Measurements from ENCODE around the gene XPO4. TPM values are rescaled to one million over a fixed set of nuclear protein-coding genes. Genes with fewer than 3 reads are reported as not detected.

The XPO4 gene
- total and polyA plus RNA-seq, 2 of the 13 experiments (the other 11 are each of a cell fraction or from before 2014, with no cell fraction given): 8.4 to 24.8 TPM

- no peak for FAIRE-seq
- H3K27me3 ChIP-seq (ENCODE audit: control insufficient read depth in 1 of 2, insufficient read depth in 2 of 2, low read length in 2 of 2): no peaks in the 10 kb centered on the region
- no peak overlapping the region for H2AFZ ChIP-seq (ENCODE audit: low read length)
- no peak for ATAC-seq
- ChIA-PET POLR2A (no interaction called here), CTCF (ENCODE audit: low intra/inter-chr PET ratio, low total read pairs) (no interaction called here)
- no TSS peak for BruUV-seq (replicated peaks)
- H3K4me1 ChIP-seq (ENCODE audit: insufficient read depth, low read length): no peaks in the 10 kb centered on the region
- H3K4me3 ChIP-seq (replicated peaks in 1 of 3; ENCODE audit: insufficient read depth in 1 of 3, low read depth in 2 of 3, low read length in 3 of 3): no peak overlapping the region
- no peak for TF ChIP-seq SNAI1 (CRISPR knock-in tag; IDR thresholded peaks at IDR 0.05; ENCODE audit: borderline replicate concordance)
- no peak for TF ChIP-seq ZNF709 (CRISPR knock-in tag; IDR thresholded peaks at IDR 0.05)
- TF ChIP-seq FOXP1 (IDR thresholded peaks at IDR 0.05): no peak
- TF ChIP-seq FOXP1 (CRISPR knock-in tag; IDR thresholded peaks at IDR 0.05): no peak
- no peak for TF ChIP-seq ARID2 (CRISPR knock-in tag; IDR thresholded peaks at IDR 0.05; ENCODE audit: borderline replicate concordance)
- TF ChIP-seq KDM1A (CRISPR knock-in tag; IDR thresholded peaks at IDR 0.05): no peak
- TF ChIP-seq RBM22 (optimal IDR thresholded peaks at IDR 0.05; ENCODE audit: low read length): no peak
- no peak for TF ChIP-seq PHF21A (CRISPR knock-in tag; IDR thresholded peaks at IDR 0.05)
- TF ChIP-seq ZBTB38 (CRISPR knock-in tag; IDR thresholded peaks at IDR 0.05): no peak
- TF ChIP-seq ZNF552 (CRISPR knock-in tag; IDR thresholded peaks at IDR 0.05; ENCODE audit: borderline replicate concordance): no peak
- no peak for TF ChIP-seq ZBTB8A (CRISPR knock-in tag; IDR thresholded peaks at IDR 0.05; ENCODE audit: borderline replicate concordance, low read depth)
- no peak for TF ChIP-seq ZNF776 (CRISPR knock-in tag; IDR thresholded peaks at IDR 0.05)
- no peak for TF ChIP-seq FUBP1 (CRISPR knock-in tag; IDR thresholded peaks at IDR 0.05; ENCODE audit: borderline replicate concordance)
- no peak for TF ChIP-seq ZNF207 (IDR thresholded peaks at IDR 0.05; ENCODE audit: borderline replicate concordance)
- TF ChIP-seq, protein P1, sequence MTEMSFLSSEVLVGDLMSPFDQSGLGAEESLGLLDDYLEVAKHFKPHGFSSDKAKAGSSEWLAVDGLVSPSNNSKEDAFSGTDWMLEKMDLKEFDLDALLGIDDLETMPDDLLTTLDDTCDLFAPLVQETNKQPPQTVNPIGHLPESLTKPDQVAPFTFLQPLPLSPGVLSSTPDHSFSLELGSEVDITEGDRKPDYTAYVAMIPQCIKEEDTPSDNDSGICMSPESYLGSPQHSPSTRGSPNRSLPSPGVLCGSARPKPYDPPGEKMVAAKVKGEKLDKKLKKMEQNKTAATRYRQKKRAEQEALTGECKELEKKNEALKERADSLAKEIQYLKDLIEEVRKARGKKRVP (CRISPR knock-in tag; IDR thresholded peaks at IDR 0.05): no peak
- TF ChIP-seq ZNF34 (CRISPR knock-in tag; IDR thresholded peaks at IDR 0.05; ENCODE audit: borderline replicate concordance): no peak
- DNase-seq (ENCODE audit: low spot score): no peak
- intact Hi-C loops (cut with micrococcal nuclease; ENCODE audit: unreplicated experiment): no loop called here
- peaks cover 0 to 10% of the 10 kb centered on the region in 2 experiments; a peak in 3 of 5 replicates for H3K36me3 ChIP-seq (replicated peaks in 1 of 2; ENCODE audit: control insufficient read depth in 1 of 2, insufficient read depth in 2 of 2, low read length in 2 of 2)
- peaks cover 5% of the 10 kb centered on the region; the same call in 1 of the 2 replicates for H4K20me1 ChIP-seq (ENCODE audit: insufficient read depth, low read length)
- WGBS (ENCODE audit: low lambda C conversion rate): 96% methylated on average over 3 of the region's 3 CpGs
- no peaks in the 10 kb centered on the region for H3K9me3 ChIP-seq (ENCODE audit: low read length)
- peaks cover 92% of the 10 kb centered on the region for H3K79me2 ChIP-seq (ENCODE audit: insufficient read depth, low read length)
- no peak overlapping the region for H3K4me2 ChIP-seq (ENCODE audit: low read depth, low read length)
- H3K9ac ChIP-seq (ENCODE audit: insufficient read depth, low read depth, low read length): no peak overlapping the region
- H3K27ac ChIP-seq (ENCODE audit: extremely low read length, insufficient read depth, low read length): no peak overlapping the region
- in situ Hi-C loops (cut with HindIII; ENCODE audit: extremely low pct_ligation_motif_present, low pct_unique_long_range_greater_than_20kb): no loop called here
Observed at GRCh38 chr13:20891034-20891433, 11.5 kb downstream of the XPO4 start.

Data from HepG2 (cell line).